Activated T-helper 1 cell treated with anti-CD3 and anti-CD28 coated beads, Interleukin-12 subunit alpha, Interleukin-12 subunit beta, Interleukin-2, Interleukin-4 antibody, amounts not matched to agents 30 ng/mL and 10 ng/mL and 1 ng/mL, durations not matched to agents 14 hours and 24 hours and 36 hours (primary cell): ENCODE measurements around the gene KATNA1. TPM values are rescaled to one million over a fixed set of nuclear protein-coding genes. Genes with fewer than 3 reads are reported as not detected.
A peak's percentile ranks its signal among the peaks of the same experiment; 100 is the strongest.

Source experiments
- DNase-seq: peaks from one replicate; pipeline ENCODE4 v3.0.0; 2021; ENCODE audit warnings: low spot score
- H3K27ac Mint-ChIP-seq: one replicate; pipeline ENCODE4 v1.8.0; 2021; ENCODE audit warnings: mild to moderate bottlenecking, mixed read lengths
- H3K27me3 Mint-ChIP-seq: one replicate; pipeline ENCODE4 v1.8.0; 2022; ENCODE audit warnings: mild to moderate bottlenecking, moderate library complexity, mixed read lengths; ENCODE audit not compliant: insufficient read depth
- H3K36me3 Mint-ChIP-seq: one replicate; pipeline ENCODE4 v1.8.0; 2021; ENCODE audit warnings: low read depth, mixed read lengths
- H3K4me1 Mint-ChIP-seq: one replicate; pipeline ENCODE4 v1.8.0; 2021; ENCODE audit warnings: low read depth, mixed read lengths
- H3K4me3 Mint-ChIP-seq: one replicate; pipeline ENCODE4 v1.8.0; 2021; ENCODE audit warnings: mild to moderate bottlenecking, moderate library complexity, mixed read lengths
- H3K9me3 Mint-ChIP-seq: one replicate; pipeline ENCODE4 v1.8.0; 2021; ENCODE audit warnings: mixed read lengths
- intact Hi-C: fragments of 100-400 bp; cut with micrococcal nuclease; formaldehyde crosslinking; loops from one replicate; pipeline ENCODE4 v1.15.1; 2024
- total RNA-seq: library from RNA; stranded (reverse); gene quantifications from 2 replicates; pipeline ENCODE4 v1.2.3, GENCODE V29; 2022

The KATNA1 gene
- total RNA-seq, 1 donor from 2014 or later, result 20.8 TPM

GRCh38 chr6:149586149-149586548 is 62.4 kb downstream of the KATNA1 start:
- Mint-ChIP-seq H3K4me1 (no peaks in the 10 kb centered on the region), H3K9me3 (no peaks in the 10 kb centered on the region), H3K36me3 (peaks cover 22% of the 10 kb centered on the region), H3K27me3 (no peaks in the 10 kb centered on the region), H3K27ac (no peak overlapping the region), H3K4me3 (no peak overlapping the region)
- DNase-seq, result no peak
- intact Hi-C loops, result no loop called here

GRCh38 chr6:149581349-149581748 is 67.2 kb downstream of the KATNA1 start:
- Mint-ChIP-seq H3K27me3 (no peaks in the 10 kb centered on the region), H3K9me3 (no peaks in the 10 kb centered on the region), H3K27ac (no peak overlapping the region), H3K36me3 (peaks cover 18% of the 10 kb centered on the region), H3K4me3 (no peak overlapping the region), H3K4me1 (no peaks in the 10 kb centered on the region)
- DNase-seq, result no peak
- intact Hi-C loops, result no loop called here

- Mint-ChIP-seq H3K27me3 (no peaks in the 10 kb centered on the region), H3K9me3 (no peaks in the 10 kb centered on the region), H3K4me1 (no peaks in the 10 kb centered on the region), H3K4me3 (no peak overlapping the region), H3K27ac (no peak overlapping the region), H3K36me3 (peaks cover 17% of the 10 kb centered on the region)
- intact Hi-C loops, result no loop called here
- no peak for DNase-seq
These were observed 67.6 kb downstream of the KATNA1 start for GRCh38 chr6:149580880-149581279.

GRCh38 chr6:149567945-149568585 is 80.4 kb downstream of the KATNA1 start:
- Mint-ChIP-seq H3K4me3 (peak overlapping the region; percentile 72), H3K27me3 (peaks cover 6% of the 10 kb centered on the region)
- intact Hi-C loops, result loop anchor here (5.0 kb wide), 2 partner anchors 354 to 1299 kb away; partner anchors contain the start of genes MTHFD1L and RAET1G

GRCh38 chr6:149567194-149567586 is 81.3 kb downstream of the KATNA1 start:
- intact Hi-C loops, result loop anchor here (5.0 kb wide), 2 partner anchors 355 to 1300 kb away; partner anchors contain the start of genes MTHFD1L and RAET1G
- H3K4me1 Mint-ChIP-seq, result peaks cover 17% of the 10 kb centered on the region
- H3K27ac Mint-ChIP-seq, result peak overlapping the region; percentile 65
- H3K27me3 Mint-ChIP-seq, result peaks cover 6% of the 10 kb centered on the region
- no peak for DNase-seq
- peak overlapping the region; percentile 90 for H3K4me3 Mint-ChIP-seq
- H3K9me3 Mint-ChIP-seq, result no peaks in the 10 kb centered on the region
- H3K36me3 Mint-ChIP-seq, result peaks cover 2% of the 10 kb centered on the region

More at GRCh38 chr6:149567945-149568585, 80.4 kb downstream of the KATNA1 start:
- H3K27ac Mint-ChIP-seq, result no peak overlapping the region
- H3K4me1 Mint-ChIP-seq, result peaks cover 17% of the 10 kb centered on the region
- peaks cover 2% of the 10 kb centered on the region for H3K36me3 Mint-ChIP-seq
- H3K9me3 Mint-ChIP-seq, result no peaks in the 10 kb centered on the region
- no peak for DNase-seq

GRCh38 chr6:149566410-149567193 is 81.9 kb downstream of the KATNA1 start:
- Mint-ChIP-seq H3K4me1 (peaks cover 17% of the 10 kb centered on the region), H3K9me3 (no peaks in the 10 kb centered on the region), H3K36me3 (peaks cover 2% of the 10 kb centered on the region), H3K27me3 (peaks cover 6% of the 10 kb centered on the region), H3K4me3 (peak overlapping the region; percentile 90), H3K27ac (peak overlapping the region; percentile 65)
- peak; percentile 40 for DNase-seq
- intact Hi-C loops, result loop anchor here (1.0 to 5.0 kb wide), 6 partner anchors 82 to 1301 kb away; partner anchors contain the start of genes KATNA1, LATS1, LRP11 and MTHFD1L

GRCh38 chr6:149565527-149566409 is 82.7 kb downstream of the KATNA1 start, which contains the start of gene GINM1:
GINM1 (plus strand) TSS chr6:149566375; CDS start chr6:149566415, 40 bp downstream.
- H3K36me3 Mint-ChIP-seq, result no peaks in the 10 kb centered on the region
- peak; percentile 97 for DNase-seq
- no peaks in the 10 kb centered on the region for H3K9me3 Mint-ChIP-seq
- intact Hi-C loops, result loop anchor here (1.0 to 5.0 kb wide), 9 partner anchors 19 to 1302 kb away; partner anchors contain the start of genes KATNA1, LATS1, LRP11 and MTHFD1L
- peaks cover 7% of the 10 kb centered on the region for H3K27me3 Mint-ChIP-seq
- peaks cover 17% of the 10 kb centered on the region for H3K4me1 Mint-ChIP-seq
- H3K4me3 Mint-ChIP-seq, result peak within 1 kb of the TSS; percentile 92
- H3K27ac Mint-ChIP-seq, result peak within 1 kb of the TSS; percentile 94

GRCh38 chr6:149563928-149564325 is 84.6 kb downstream of the KATNA1 start:
- H3K27me3 Mint-ChIP-seq, result peaks cover 21% of the 10 kb centered on the region
- intact Hi-C loops, result no loop called here
- DNase-seq, result no peak
- H3K9me3 Mint-ChIP-seq, result no peaks in the 10 kb centered on the region
- peaks cover 17% of the 10 kb centered on the region for H3K4me1 Mint-ChIP-seq
- no peak overlapping the region for H3K27ac Mint-ChIP-seq
- no peaks in the 10 kb centered on the region for H3K36me3 Mint-ChIP-seq
- no peak overlapping the region for H3K4me3 Mint-ChIP-seq

GRCh38 chr6:149563203-149563927 is 85.1 kb downstream of the KATNA1 start:
- intact Hi-C loops, result no loop called here
- no peak for DNase-seq
- Mint-ChIP-seq H3K36me3 (no peaks in the 10 kb centered on the region), H3K4me1 (peaks cover 17% of the 10 kb centered on the region), H3K4me3 (no peak overlapping the region), H3K9me3 (no peaks in the 10 kb centered on the region), H3K27me3 (peaks cover 24% of the 10 kb centered on the region), H3K27ac (no peak overlapping the region)

GRCh38 chr6:149560736-149561135 is 87.8 kb downstream of the KATNA1 start:
- Mint-ChIP-seq H3K27me3 (peaks cover 41% of the 10 kb centered on the region), H3K9me3 (no peaks in the 10 kb centered on the region), H3K4me1 (peaks cover 9% of the 10 kb centered on the region), H3K27ac (no peak overlapping the region), H3K36me3 (no peaks in the 10 kb centered on the region), H3K4me3 (no peak overlapping the region)
- no peak for DNase-seq
- intact Hi-C loops, result loop anchor here (1.0 kb wide), 1 partner anchor 14 kb away; the partner anchor contains the start of gene PPIL4

GRCh38 chr6:149559389-149559788 is 89.1 kb downstream of the KATNA1 start:
- no peaks in the 10 kb centered on the region for H3K36me3 Mint-ChIP-seq
- no peaks in the 10 kb centered on the region for H3K4me1 Mint-ChIP-seq
- no peaks in the 10 kb centered on the region for H3K9me3 Mint-ChIP-seq
- no peak for DNase-seq
- intact Hi-C loops, result no loop called here
- H3K4me3 Mint-ChIP-seq, result no peak overlapping the region
- H3K27ac Mint-ChIP-seq, result no peak overlapping the region
- peaks cover 50% of the 10 kb centered on the region for H3K27me3 Mint-ChIP-seq

- no peak overlapping the region for H3K27ac Mint-ChIP-seq
- intact Hi-C loops, result no loop called here
- H3K36me3 Mint-ChIP-seq, result no peaks in the 10 kb centered on the region
- H3K27me3 Mint-ChIP-seq, result peaks cover 53% of the 10 kb centered on the region
- no peak for DNase-seq
- H3K9me3 Mint-ChIP-seq, result no peaks in the 10 kb centered on the region
- no peak overlapping the region for H3K4me3 Mint-ChIP-seq
- no peaks in the 10 kb centered on the region for H3K4me1 Mint-ChIP-seq
These were observed 90.5 kb downstream of the KATNA1 start for GRCh38 chr6:149558029-149558428.
